Right lobe of liver (tissue), 6 donors: ENCODE results near the gene RRP8. TPM values are rescaled to one million over a fixed set of nuclear protein-coding genes. Genes with fewer than 3 reads are reported as not detected.

Source experiments
- ATAC-seq, 4 donors: fragments of 200-7000 bp; cut with Tn5 transposase; one replicate each; pipeline ENCODE4 v1.9.1; 2020; ENCODE audit warnings: mild to moderate bottlenecking in 4 of 4, moderate library complexity in 4 of 4
- DNase-seq, 3 donors: peaks; one replicate each; pipeline ENCODE4 v3.0.0-alpha.2; 2020
- H3K27ac ChIP-seq, 3 donors: fragments of 200-600 bp; one replicate each; pipeline ENCODE4 v1.8.0; 2022
- H3K27me3 ChIP-seq, 2 donors: fragments of 200-600 bp; one replicate each; pipeline ENCODE4 v1.8.0; 2022
- H3K36me3 ChIP-seq, 4 donors: fragments of 200-600 bp; sonication (generic) in 1 of 4; one replicate each; pipeline versions ENCODE4 v1.5.1 to v1.8.0; 2017 to 2022; ENCODE audit warnings: control low read depth in 1 of 4
- H3K4me1 ChIP-seq, 4 donors: fragments of 200-600 bp; sonication (generic) in 1 of 4; one replicate each; pipeline versions ENCODE4 v1.5.1 to v1.8.0; 2017 to 2022; ENCODE audit warnings: control low read depth in 1 of 4
- H3K4me3 ChIP-seq, 3 donors: fragments of 200-600 bp; one replicate each; pipeline ENCODE4 v1.8.0; 2022
- H3K9me3 ChIP-seq, 4 donors: fragments of 200-600 bp; sonication (generic) in 1 of 4; one replicate each; pipeline versions ENCODE4 v1.5.1 to v1.8.0; 2017 to 2022; ENCODE audit warnings: control low read depth in 1 of 4
- CTCF ChIP-seq, 4 donors: fragments of 200-600 bp in 3 of 4; fragments of 450-650 bp in 1 of 4; IDR thresholded peaks; one replicate each; pipeline versions ENCODE4 v1.5.1 to v1.8.0; 2016 to 2022; ENCODE audit warnings: antibody characterized with exemption in 4 of 4, mild to moderate bottlenecking in 2 of 4
- POLR2A ChIP-seq: fragments of 450-650 bp; IDR thresholded peaks from one replicate; pipeline ENCODE4 v1.6.1; 2017; ENCODE audit warnings: antibody characterized with exemption, mild to moderate bottlenecking
- WGBS: methylation state at CpG from one replicate; pipeline ENCODE4 v1.1.6; 2018; ENCODE audit warnings: low coverage, low lambda C conversion rate; ENCODE audit not compliant: insufficient coverage; ENCODE audit errors: missing lambda C conversion rate; 5-methylcytosine and 5-hydroxymethylcytosine counted together
- intact Hi-C, 2 donors: fragments of 100-400 bp; cut with DNase I; formaldehyde crosslinking; loops; one replicate each; pipeline versions ENCODE4 v1.11.2 to v1.14.1; 2022
- total RNA-seq, 6 experiments: library from RNA; depleted of rRNA in 2 of 6; stranded (reverse); fragments of >200 nt in 2 of 6; fragmentation: NEBNext Ultra II Directional in 3 of 6; extraction: Animal tissue kit (Norgen Biotek cat#: 25700) in 3 of 6; gene quantifications; one replicate each; pipeline versions ENCODE4 v1.1.0 to v1.2.4, GENCODE V29; 2016 to 2023
- donor health status: DM: no; HTN: yes; CAD: no.
- donor health status: DM: no; HTN: no; CAD: no.
- donor health status: DM: no; HTN: no; CAD: no.
- donor health status: DM: no; HTN: yes; CAD: no.
- donor health status: DM: no; HTN: yes; CAD: no.

The RRP8 gene
- total RNA-seq, 6 experiments from 2014 or later = 11.3 to 17.1 (median 14.2) TPM

GRCh38 chr11:6638429-6638828 lies 35.0 kb upstream of the RRP8 start:
- ATAC-seq = peak in 1 of 4 donors; percentile 4
- TF ChIP-seq CTCF (IDR thresholded peaks at IDR 0.05) = no peak
- no peak for TF ChIP-seq POLR2A
- Histone ChIP-seq H3K9me3 (no peaks in the 10 kb centered on the region), H3K27me3 (no peaks in the 10 kb centered on the region), H3K4me3 (no peak overlapping the region), H3K4me1 (peaks cover 0 to 36% (median 17%) of the 10 kb centered on the region in 4 donors), H3K27ac (peak overlapping the region; percentile 6 to 12 (median 11)), H3K36me3 (no peaks in the 10 kb centered on the region)
- DNase-seq = no peak
- intact Hi-C loops = no loop called here
- WGBS = 66% methylated on average over 3 of the region's 4 CpGs

- ATAC-seq (peak; percentile 84 to 89 (median 88)), DNase-seq (peak; percentile 73 to 81 (median 77))
- no peak overlapping the region for H3K4me3 ChIP-seq
- 14% methylated on average over 3 of the region's 3 CpGs for WGBS
- no peaks in the 10 kb centered on the region for H3K27me3 ChIP-seq
- no peaks in the 10 kb centered on the region for H3K9me3 ChIP-seq
- peak overlapping the region in 2 of 3 donors; percentile 11 to 12 for H3K27ac ChIP-seq
- TF ChIP-seq POLR2A (no peak), CTCF (IDR thresholded peaks at IDR 0.05) (no peak)
- intact Hi-C loops = no loop called here
- peaks cover 0 to 36% (median 17%) of the 10 kb centered on the region in 4 donors for H3K4me1 ChIP-seq
- H3K36me3 ChIP-seq = no peaks in the 10 kb centered on the region
Measured at GRCh38 chr11:6637871-6638270, 34.5 kb upstream of the RRP8 start.

GRCh38 chr11:6636480-6636879 lies 33.1 kb upstream of the RRP8 start:
- H3K27ac ChIP-seq = peak overlapping the region in 1 of 3 donors; percentile 26
- 71% methylated on average over 2 of the region's 3 CpGs for WGBS
- intact Hi-C loops = no loop called here

GRCh38 chr11:6635082-6635932 lies 31.9 kb upstream of the RRP8 start:
- peak overlapping the region in 2 of 3 donors; percentile 26 to 27 for H3K27ac ChIP-seq
- no peaks in the 10 kb centered on the region for H3K27me3 ChIP-seq
- no peaks in the 10 kb centered on the region for H3K36me3 ChIP-seq
- ATAC-seq = peak; percentile 67 to 78 (median 70)
- intact Hi-C loops = no loop called here
- no peaks in the 10 kb centered on the region for H3K9me3 ChIP-seq
- WGBS = 34% methylated on average over 6 of the region's 10 CpGs
- H3K4me3 ChIP-seq = no peak overlapping the region
- peaks cover 0 to 36% (median 17%) of the 10 kb centered on the region in 4 donors for H3K4me1 ChIP-seq
- DNase-seq = peak; percentile 65 to 71 (median 67)
- TF ChIP-seq CTCF (IDR thresholded peaks at IDR 0.05) (no peak), POLR2A (no peak)

More at GRCh38 chr11:6636480-6636879, 33.1 kb upstream of the RRP8 start:
- Histone ChIP-seq H3K4me3 (no peak overlapping the region), H3K4me1 (peaks cover 0 to 36% (median 17%) of the 10 kb centered on the region in 4 donors), H3K27me3 (no peaks in the 10 kb centered on the region), H3K9me3 (no peaks in the 10 kb centered on the region), H3K36me3 (no peaks in the 10 kb centered on the region)
- no peak for ATAC-seq
- TF ChIP-seq CTCF (IDR thresholded peaks at IDR 0.05) = no peak
- no peak for TF ChIP-seq POLR2A
- no peak for DNase-seq
